ENCODE data around the gene ADAMTS7. TPM values are rescaled to one million over a fixed set of nuclear protein-coding genes. Genes with fewer than 3 reads are reported as not detected.
A peak's percentile ranks its signal among the peaks of the same experiment; 100 is the strongest.
"Not testable (repeated sequence)": the region's sequence is repeated elsewhere in the genome, so short reads cannot be mapped to it uniquely, and the experiment has no call there.

ADAMTS7 gene
- total RNA-seq, 1 experiment from 2014 or later = 10.7 TPM

DNA sequence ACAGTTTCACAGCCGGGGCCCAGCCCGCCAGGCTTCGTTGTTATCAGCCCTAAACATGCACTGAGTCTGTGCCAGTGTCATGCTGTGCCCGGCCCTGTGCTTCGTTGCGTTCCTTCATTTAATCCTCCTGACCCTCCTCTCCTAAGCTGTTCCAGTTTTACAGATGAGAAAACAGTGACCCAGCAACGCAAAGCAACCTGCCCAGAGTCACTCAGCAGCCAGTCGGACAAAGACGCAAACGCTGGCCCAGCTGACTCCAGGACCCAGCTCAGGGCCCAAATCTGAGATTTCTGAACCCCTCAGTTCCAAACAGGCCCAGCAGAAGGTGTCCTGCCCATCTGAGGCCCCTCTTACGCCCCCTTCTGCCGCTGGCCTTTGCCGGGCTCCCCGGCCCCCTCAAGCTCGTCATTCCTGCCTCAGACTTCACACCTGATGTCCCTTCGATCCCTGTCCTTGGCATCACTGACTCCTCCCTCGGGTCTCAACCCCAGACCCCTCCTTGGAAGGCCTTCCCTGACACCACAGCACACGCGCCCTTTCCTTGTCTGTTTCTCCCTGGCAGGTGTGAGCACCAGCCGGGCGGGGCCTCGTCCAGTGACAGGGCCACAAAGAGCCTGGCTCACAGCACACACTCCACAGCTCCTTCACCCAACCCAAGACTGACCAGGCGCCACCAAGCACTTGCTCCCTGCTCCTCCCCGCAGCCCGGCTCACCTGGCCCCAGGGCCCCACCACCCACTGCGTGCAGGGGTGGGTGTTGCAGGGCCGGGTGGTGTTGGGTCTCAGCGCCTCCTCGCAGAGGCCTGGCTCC, 48.1 kb downstream of the ADAMTS7 start:
- TF ChIP-seq, protein P1, sequence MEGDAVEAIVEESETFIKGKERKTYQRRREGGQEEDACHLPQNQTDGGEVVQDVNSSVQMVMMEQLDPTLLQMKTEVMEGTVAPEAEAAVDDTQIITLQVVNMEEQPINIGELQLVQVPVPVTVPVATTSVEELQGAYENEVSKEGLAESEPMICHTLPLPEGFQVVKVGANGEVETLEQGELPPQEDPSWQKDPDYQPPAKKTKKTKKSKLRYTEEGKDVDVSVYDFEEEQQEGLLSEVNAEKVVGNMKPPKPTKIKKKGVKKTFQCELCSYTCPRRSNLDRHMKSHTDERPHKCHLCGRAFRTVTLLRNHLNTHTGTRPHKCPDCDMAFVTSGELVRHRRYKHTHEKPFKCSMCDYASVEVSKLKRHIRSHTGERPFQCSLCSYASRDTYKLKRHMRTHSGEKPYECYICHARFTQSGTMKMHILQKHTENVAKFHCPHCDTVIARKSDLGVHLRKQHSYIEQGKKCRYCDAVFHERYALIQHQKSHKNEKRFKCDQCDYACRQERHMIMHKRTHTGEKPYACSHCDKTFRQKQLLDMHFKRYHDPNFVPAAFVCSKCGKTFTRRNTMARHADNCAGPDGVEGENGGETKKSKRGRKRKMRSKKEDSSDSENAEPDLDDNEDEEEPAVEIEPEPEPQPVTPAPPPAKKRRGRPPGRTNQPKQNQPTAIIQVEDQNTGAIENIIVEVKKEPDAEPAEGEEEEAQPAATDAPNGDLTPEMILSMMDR (IDR thresholded peaks at IDR 0.05; ENCODE audit: unreplicated experiment) = no peak
- POLR2A ChIA-PET = no interaction called here
- CTCF ChIA-PET = interaction anchor here (0.6 to 0.7 kb wide), 3 partner anchors 9 to 162 kb away, joined by 3 read pairs; no protein-coding TSS in a partner anchor
- H3K36me3 Mint-ChIP-seq (ENCODE audit: insufficient read depth, unreplicated experiment) = peaks cover 7% of the 10 kb centered on the region
- no peak for DNase-seq (ENCODE audit: unreplicated experiment)
- no TSS peak for BruUV-seq (replicated peaks)
- no peak overlapping the region for H3K4me3 Mint-ChIP-seq (ENCODE audit: unreplicated experiment)
- no peaks in the 10 kb centered on the region for H3K27me3 Mint-ChIP-seq (ENCODE audit: insufficient read depth, unreplicated experiment)
- peaks cover 11% of the 10 kb centered on the region for H3K4me1 Mint-ChIP-seq (ENCODE audit: insufficient read depth, unreplicated experiment)
- H3K27ac Mint-ChIP-seq (ENCODE audit: low read depth, unreplicated experiment) = no peak overlapping the region
- no peaks in the 10 kb centered on the region for H3K9me3 Mint-ChIP-seq (ENCODE audit: unreplicated experiment)
- intact Hi-C loops (cut with micrococcal nuclease) = no loop called here

DNA sequence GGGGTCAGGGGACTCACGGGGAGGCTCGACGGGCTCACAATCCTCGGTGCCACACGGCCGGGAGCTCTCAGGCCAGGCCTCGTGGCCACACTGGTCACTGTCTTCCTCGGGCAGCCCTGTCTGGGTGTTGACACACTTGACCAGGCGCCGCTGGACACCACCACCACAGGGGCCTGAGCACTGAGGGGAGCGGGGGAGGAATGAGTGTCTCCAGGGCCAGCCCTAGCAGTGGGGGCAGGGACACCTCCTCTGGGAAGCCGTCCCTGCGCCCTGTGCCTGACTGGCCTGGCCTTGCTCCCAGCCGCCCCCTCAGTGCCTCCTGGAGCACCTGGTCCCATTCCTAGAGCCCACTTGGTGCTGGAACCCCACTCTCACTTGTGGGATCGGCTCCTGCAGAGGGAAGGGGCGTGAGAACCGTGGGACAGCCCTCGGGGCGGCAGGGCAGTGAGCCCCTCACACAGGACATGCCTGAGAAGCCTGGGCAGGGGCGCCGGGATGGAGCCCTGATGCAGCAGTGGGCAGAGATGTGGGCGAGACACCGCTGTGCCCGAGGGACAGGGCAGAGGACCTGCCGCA, 48.8 kb downstream of the ADAMTS7 start:
- H3K27ac Mint-ChIP-seq (ENCODE audit: low read depth, unreplicated experiment); BruUV-seq (replicated peaks); H3K36me3 Mint-ChIP-seq (ENCODE audit: insufficient read depth, unreplicated experiment); H3K4me3 Mint-ChIP-seq (ENCODE audit: unreplicated experiment); DNase-seq (ENCODE audit: unreplicated experiment); H3K27me3 Mint-ChIP-seq (ENCODE audit: insufficient read depth, unreplicated experiment); H3K9me3 Mint-ChIP-seq (ENCODE audit: unreplicated experiment); intact Hi-C loops (cut with micrococcal nuclease); POLR2A ChIA-PET: not testable (repeated sequence)
- CTCF ChIA-PET = interaction anchor here (0.5 to 0.6 kb wide), 2 partner anchors 72 to 162 kb away, joined by 3 to 6 read pairs; no protein-coding TSS in a partner anchor
- peaks cover 11% of the 10 kb centered on the region for H3K4me1 Mint-ChIP-seq (ENCODE audit: insufficient read depth, unreplicated experiment)

DNA sequence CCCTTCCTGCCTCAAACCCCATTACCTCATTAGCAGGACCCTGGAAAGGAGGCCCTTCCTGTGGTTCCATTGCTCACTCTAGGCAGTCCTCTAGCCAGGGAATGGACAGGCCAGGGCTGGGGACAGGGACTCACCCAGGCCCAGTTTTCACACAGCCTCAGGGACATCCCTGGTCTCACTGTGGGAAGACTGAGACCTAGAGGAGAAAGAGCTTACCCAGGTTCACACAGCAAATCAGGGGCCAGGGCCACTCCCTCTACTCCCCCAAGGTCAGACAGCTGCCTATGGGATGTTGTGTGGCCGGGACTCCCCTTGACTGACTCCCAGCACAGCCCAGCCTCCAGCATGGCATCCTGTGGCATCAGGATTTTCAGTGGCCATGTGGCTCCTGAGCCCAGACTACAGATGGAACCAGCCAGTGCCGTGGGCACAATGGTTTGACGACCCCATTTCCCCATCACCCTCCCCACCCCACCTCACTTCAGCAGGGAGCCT, 49.3 kb downstream of the ADAMTS7 start:
- intact Hi-C loops (cut with micrococcal nuclease) = no loop called here
- no peak overlapping the region for H3K4me3 Mint-ChIP-seq (ENCODE audit: unreplicated experiment)
- ChIA-PET POLR2A (no interaction called here), CTCF (interaction anchor here (0.5 kb wide), 1 partner anchor 72 kb away, joined by 6 read pairs; no protein-coding TSS in a partner anchor)
- TF ChIP-seq, protein P1 (IDR thresholded peaks at IDR 0.05; ENCODE audit: unreplicated experiment) = no peak
- no peak for DNase-seq (ENCODE audit: unreplicated experiment)
- H3K4me1 Mint-ChIP-seq (ENCODE audit: insufficient read depth, unreplicated experiment) = peaks cover 16% of the 10 kb centered on the region
- no peak overlapping the region for H3K27ac Mint-ChIP-seq (ENCODE audit: low read depth, unreplicated experiment)
- H3K9me3 Mint-ChIP-seq (ENCODE audit: unreplicated experiment) = no peaks in the 10 kb centered on the region
- peaks cover 7% of the 10 kb centered on the region for H3K36me3 Mint-ChIP-seq (ENCODE audit: insufficient read depth, unreplicated experiment)
- no peaks in the 10 kb centered on the region for H3K27me3 Mint-ChIP-seq (ENCODE audit: insufficient read depth, unreplicated experiment)
- no TSS peak for BruUV-seq (replicated peaks)

DNA sequence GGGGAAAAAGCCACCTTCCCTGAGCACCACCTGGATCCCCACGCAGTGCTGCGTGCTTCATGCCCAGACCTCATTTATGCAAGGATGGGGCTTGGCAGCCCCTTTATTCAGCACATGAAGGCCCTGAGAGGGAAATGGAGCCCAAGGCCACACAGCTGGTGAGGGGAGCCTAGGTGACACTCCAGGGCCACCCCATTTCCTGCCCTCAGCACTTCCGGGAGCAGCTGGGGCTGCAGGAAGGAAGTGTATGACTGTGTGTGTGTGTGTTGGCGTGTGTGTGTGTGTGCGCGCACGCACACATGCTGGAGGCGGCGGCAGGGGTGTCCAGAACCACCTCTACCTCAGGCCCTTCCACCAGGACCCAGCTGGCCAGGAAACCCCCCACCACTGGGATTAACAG, 49.8 kb downstream of the ADAMTS7 start:
- POLR2A ChIA-PET; intact Hi-C loops (cut with micrococcal nuclease); H3K9me3 Mint-ChIP-seq (ENCODE audit: unreplicated experiment); H3K27me3 Mint-ChIP-seq (ENCODE audit: insufficient read depth, unreplicated experiment); H3K36me3 Mint-ChIP-seq (ENCODE audit: insufficient read depth, unreplicated experiment); DNase-seq (ENCODE audit: unreplicated experiment); H3K4me3 Mint-ChIP-seq (ENCODE audit: unreplicated experiment); BruUV-seq (replicated peaks): not testable (repeated sequence)
- CTCF ChIA-PET = interaction anchor here (0.6 kb wide), 1 partner anchor 165 kb away, joined by 4 read pairs; no protein-coding TSS in a partner anchor
- Mint-ChIP-seq H3K4me1 (ENCODE audit: insufficient read depth, unreplicated experiment) (peaks cover 20% of the 10 kb centered on the region), H3K27ac (ENCODE audit: low read depth, unreplicated experiment) (peak overlapping the region; percentile 48)

DNA sequence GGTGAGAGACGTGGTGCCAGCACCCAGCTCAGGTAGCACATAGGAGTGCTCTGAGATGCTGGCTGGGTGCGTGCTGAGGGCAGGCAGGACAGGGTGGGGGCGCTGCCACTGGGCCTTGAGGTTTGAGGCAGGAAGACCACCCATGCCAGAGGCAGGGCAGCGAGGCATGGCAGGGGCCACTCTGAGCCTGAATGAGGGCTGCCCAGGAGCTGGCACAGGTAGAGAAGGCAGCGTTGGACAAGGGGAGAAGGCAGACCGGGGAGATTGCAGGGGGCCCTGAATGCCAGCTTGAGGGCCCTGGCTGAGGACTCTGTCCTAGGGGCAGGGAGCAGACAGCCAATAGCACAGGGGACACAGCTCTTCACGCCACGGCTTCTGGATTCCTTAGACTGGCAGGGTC, 50.2 kb downstream of the ADAMTS7 start:
- H3K27ac Mint-ChIP-seq (ENCODE audit: low read depth, unreplicated experiment) = peak overlapping the region; percentile 48
- ChIA-PET CTCF (interaction anchor here (0.6 kb wide), 1 partner anchor 165 kb away, joined by 4 read pairs; no protein-coding TSS in a partner anchor), POLR2A (no interaction called here)
- H3K27me3 Mint-ChIP-seq (ENCODE audit: insufficient read depth, unreplicated experiment) = no peaks in the 10 kb centered on the region
- TF ChIP-seq, protein P1 (IDR thresholded peaks at IDR 0.05; ENCODE audit: unreplicated experiment) = no peak
- H3K9me3 Mint-ChIP-seq (ENCODE audit: unreplicated experiment) = no peaks in the 10 kb centered on the region
- intact Hi-C loops (cut with micrococcal nuclease) = no loop called here
- H3K4me3 Mint-ChIP-seq (ENCODE audit: unreplicated experiment) = no peak overlapping the region
- no TSS peak for BruUV-seq (replicated peaks)
- H3K36me3 Mint-ChIP-seq (ENCODE audit: insufficient read depth, unreplicated experiment) = peaks cover 7% of the 10 kb centered on the region
- peaks cover 24% of the 10 kb centered on the region for H3K4me1 Mint-ChIP-seq (ENCODE audit: insufficient read depth, unreplicated experiment)
- DNase-seq (ENCODE audit: unreplicated experiment) = no peak

DNA sequence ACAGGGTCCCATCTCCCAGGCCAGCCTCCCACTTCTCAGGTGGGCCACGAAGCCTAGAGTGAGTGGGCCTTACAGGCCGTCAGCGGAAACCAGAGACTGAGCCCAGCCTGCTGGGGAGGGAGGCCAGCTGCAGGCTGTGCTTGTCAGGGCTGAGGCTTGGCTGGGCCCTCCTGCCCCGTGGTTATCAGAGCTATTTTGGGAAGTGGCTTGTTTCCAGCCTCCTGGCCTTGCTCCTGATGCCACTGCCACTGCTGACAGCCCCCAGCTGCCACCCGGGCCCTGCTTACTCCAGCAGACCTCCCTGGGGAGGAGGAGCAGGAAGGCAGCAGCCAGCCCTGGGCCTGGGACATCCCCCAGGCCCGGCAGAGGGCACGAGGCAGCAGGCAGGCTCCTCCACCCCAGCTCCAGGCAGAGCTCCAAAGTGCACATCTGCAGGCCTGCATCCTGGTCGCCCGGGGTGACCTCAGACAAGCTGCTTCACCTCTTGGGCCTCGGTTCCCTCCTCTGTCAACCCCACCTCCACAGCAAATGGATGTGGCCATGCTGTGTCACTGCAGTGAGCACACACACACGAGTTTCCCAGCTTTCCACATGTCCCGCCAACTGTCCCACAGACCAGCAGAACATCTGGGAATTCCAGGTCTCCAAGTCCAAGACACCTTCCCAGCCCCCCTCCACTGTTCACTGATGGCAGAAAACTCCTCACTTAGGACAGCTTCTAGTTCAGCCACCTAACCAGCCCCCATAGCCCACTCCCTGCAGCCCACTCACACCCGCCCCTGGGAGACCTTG, 51.0 kb downstream of the ADAMTS7 start:
- H3K27me3 Mint-ChIP-seq (ENCODE audit: insufficient read depth, unreplicated experiment); BruUV-seq (replicated peaks); H3K36me3 Mint-ChIP-seq (ENCODE audit: insufficient read depth, unreplicated experiment); H3K9me3 Mint-ChIP-seq (ENCODE audit: unreplicated experiment); DNase-seq (ENCODE audit: unreplicated experiment); POLR2A ChIA-PET; CTCF ChIA-PET; H3K4me3 Mint-ChIP-seq (ENCODE audit: unreplicated experiment); intact Hi-C loops (cut with micrococcal nuclease): not testable (repeated sequence)
- Mint-ChIP-seq H3K4me1 (ENCODE audit: insufficient read depth, unreplicated experiment) (peaks cover 28% of the 10 kb centered on the region), H3K27ac (ENCODE audit: low read depth, unreplicated experiment) (peak overlapping the region; percentile 48)

Measured in MCF 10A (cell line).